Activated B cell treated with CpG ODN at 0.5 μM for 24 hours (primary cell): Measurements from ENCODE around the gene EWSR1. TPM values are rescaled to one million over a fixed set of nuclear protein-coding genes. Genes with fewer than 3 reads are reported as not detected.
A peak's percentile ranks its signal among the peaks of the same experiment; 100 is the strongest.
"Not testable (repeated sequence)": the region's sequence is repeated elsewhere in the genome, so short reads cannot be mapped to it uniquely, and the experiment has no call there.

Experiments
- ATAC-seq: fragments of 200-7000 bp; cut with Tn5 transposase; one replicate; pipeline ENCODE4 v1.10.0; 2021; ENCODE audit warnings: low read depth, mild to moderate bottlenecking, moderate library complexity
- CTCF ChIA-PET: fragments of 350-600 bp; sonication (Branson Sonifier 250); formaldehyde crosslinking; loops from one replicate; lab custom pipeline; 2021; ENCODE audit warnings: antibody characterized with exemption; lab: Charles Lee
- POLR2A ChIA-PET: fragments of 350-600 bp; sonication (Branson Sonifier 250); formaldehyde crosslinking; loops from one replicate; lab custom pipeline; 2021; ENCODE audit warnings: antibody characterized with exemption; lab: Charles Lee
- DNase-seq: peaks from one replicate; pipeline ENCODE4 v3.0.0; 2022
- H3K27ac Mint-ChIP-seq: one replicate; pipeline ENCODE4 v1.8.0; 2020; ENCODE audit warnings: mixed read lengths
- H3K27me3 Mint-ChIP-seq: one replicate; pipeline ENCODE4 v1.8.0; 2021; ENCODE audit warnings: mixed read lengths
- H3K36me3 Mint-ChIP-seq: one replicate; pipeline ENCODE4 v1.8.0; 2021; ENCODE audit warnings: low read depth, mixed read lengths
- H3K4me1 Mint-ChIP-seq: one replicate; pipeline ENCODE4 v1.8.0; 2021; ENCODE audit warnings: mixed read lengths
- H3K4me3 Mint-ChIP-seq: one replicate; pipeline ENCODE4 v1.8.0; 2020; ENCODE audit warnings: mild to moderate bottlenecking, mixed read lengths
- H3K9me3 Mint-ChIP-seq: one replicate; pipeline ENCODE4 v1.8.0; 2020; ENCODE audit warnings: mixed read lengths
- intact Hi-C: fragments of 100-400 bp; cut with micrococcal nuclease; formaldehyde crosslinking; loops from one replicate; pipeline ENCODE4 v1.15.1; 2024
- total RNA-seq: library from RNA; stranded (reverse); gene quantifications from 2 replicates; pipeline ENCODE4 v1.2.3, GENCODE V29; 2022
- TF ChIP-seq, protein P1 (sequence below): fragments of 200-600 bp; IDR thresholded peaks from one replicate; pipeline ENCODE4 v1.8.0; 2022; ENCODE audit warnings: antibody characterized with exemption, mild to moderate bottlenecking

EWSR1 gene
- total RNA-seq, 1 donor from 2014 or later = 382 TPM

DNA sequence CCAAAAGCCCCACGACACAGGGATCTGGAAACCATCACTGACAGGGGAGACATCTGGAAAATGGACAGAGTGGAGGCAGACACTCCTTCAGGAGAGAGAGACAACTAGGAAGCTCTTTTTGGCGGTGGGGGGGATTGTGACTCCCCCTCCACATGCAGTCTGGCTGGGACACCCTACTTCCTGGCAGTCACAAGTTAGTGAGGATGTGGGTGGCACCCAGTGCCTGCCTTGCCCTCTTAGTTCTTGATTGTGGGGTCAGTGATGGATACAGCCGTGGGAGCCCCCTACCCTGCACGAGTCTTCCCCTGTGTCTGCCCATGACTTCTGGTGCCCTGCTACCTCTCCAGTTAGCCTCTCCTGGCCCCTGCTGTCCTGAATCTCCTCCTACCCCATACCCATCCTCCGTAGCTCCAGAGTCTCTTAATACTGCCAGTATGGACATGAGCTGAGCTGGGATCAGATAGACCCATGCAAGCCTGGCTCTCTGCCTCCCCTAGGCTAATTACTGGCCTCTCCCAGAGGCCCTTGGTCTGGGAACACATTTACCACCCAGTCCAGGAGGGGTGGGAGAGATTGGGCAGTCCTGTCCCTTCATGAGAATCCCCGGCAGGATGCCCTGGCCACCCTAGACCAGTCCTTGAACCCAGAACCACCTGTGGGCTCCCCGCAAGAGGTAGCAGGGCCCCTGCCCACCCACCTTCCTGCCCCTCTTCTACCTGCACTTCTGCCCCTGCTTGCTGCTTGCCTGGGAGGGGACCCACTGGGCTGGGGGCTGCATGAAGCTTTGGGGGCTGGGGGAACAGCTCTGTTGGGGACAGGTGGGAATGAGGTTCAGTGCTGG is 23.1 kb upstream of the EWSR1 start:
- ATAC-seq (no peak), DNase-seq (no peak)
- Mint-ChIP-seq H3K36me3 (no peaks in the 10 kb centered on the region), H3K27me3 (peaks cover 20% of the 10 kb centered on the region), H3K4me3 (no peak overlapping the region), H3K27ac (no peak overlapping the region), H3K9me3 (peaks cover 8% of the 10 kb centered on the region), H3K4me1 (no peaks in the 10 kb centered on the region)
- TF ChIP-seq, protein P1, sequence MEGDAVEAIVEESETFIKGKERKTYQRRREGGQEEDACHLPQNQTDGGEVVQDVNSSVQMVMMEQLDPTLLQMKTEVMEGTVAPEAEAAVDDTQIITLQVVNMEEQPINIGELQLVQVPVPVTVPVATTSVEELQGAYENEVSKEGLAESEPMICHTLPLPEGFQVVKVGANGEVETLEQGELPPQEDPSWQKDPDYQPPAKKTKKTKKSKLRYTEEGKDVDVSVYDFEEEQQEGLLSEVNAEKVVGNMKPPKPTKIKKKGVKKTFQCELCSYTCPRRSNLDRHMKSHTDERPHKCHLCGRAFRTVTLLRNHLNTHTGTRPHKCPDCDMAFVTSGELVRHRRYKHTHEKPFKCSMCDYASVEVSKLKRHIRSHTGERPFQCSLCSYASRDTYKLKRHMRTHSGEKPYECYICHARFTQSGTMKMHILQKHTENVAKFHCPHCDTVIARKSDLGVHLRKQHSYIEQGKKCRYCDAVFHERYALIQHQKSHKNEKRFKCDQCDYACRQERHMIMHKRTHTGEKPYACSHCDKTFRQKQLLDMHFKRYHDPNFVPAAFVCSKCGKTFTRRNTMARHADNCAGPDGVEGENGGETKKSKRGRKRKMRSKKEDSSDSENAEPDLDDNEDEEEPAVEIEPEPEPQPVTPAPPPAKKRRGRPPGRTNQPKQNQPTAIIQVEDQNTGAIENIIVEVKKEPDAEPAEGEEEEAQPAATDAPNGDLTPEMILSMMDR = no peak
- ChIA-PET CTCF (interaction anchor here (0.7 to 2.1 kb wide), 22 partner anchors 8 to 644 kb away, joined by 3 to 45 read pairs (median 5); partner anchors contain the start of gene EMID1), POLR2A (interaction anchor here (0.6 kb wide), 1 partner anchor 69 kb away, joined by 3 read pairs; no protein-coding TSS in a partner anchor)
- intact Hi-C loops = loop anchor here (1.0 to 10.0 kb wide), 9 partner anchors 22 to 642 kb away; partner anchors contain the start of genes KREMEN1 and RHBDD3

DNA sequence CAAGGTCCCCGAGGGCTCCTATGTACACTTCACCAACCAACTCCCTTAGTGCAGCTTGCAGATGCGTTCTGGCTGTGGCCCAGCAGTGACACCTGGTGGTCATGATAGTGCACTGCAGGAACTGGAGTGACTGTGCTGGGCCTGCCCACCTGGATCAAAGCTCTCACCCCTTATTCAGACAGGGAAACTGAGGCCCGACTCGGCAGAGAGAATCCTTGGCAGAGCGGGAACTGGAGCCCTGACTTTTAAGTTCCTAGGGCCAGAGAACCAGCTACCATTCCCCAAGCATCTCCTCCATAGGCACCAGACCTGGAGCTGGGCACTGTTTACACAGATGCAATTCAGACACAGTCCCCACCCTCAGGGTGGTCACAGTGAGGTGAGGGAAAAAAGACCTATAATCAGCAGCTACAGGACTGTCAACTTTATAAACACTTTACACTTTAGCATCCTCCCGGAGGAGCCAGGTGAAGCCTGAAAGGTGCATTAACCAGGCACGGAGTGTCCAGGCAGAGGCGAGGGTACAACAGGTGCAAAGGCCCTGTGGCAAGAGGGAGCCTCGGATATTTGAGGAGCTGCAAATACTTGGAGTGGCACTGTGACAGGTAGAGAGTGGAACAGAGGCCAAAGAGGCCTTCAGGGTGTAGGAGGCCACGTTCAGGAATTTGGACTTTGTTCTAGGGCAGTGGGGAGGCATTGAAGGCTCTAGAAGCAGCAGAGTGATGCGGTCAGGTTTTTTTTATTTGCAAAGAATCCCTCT is 22.3 kb upstream of the EWSR1 start:
- H3K27ac Mint-ChIP-seq = no peak overlapping the region
- peaks cover 7% of the 10 kb centered on the region for H3K9me3 Mint-ChIP-seq
- H3K27me3 Mint-ChIP-seq = peaks cover 20% of the 10 kb centered on the region
- no peak overlapping the region for H3K4me3 Mint-ChIP-seq
- no peaks in the 10 kb centered on the region for H3K36me3 Mint-ChIP-seq
- ChIA-PET CTCF (interaction anchor here (0.6 to 2.1 kb wide), 24 partner anchors 9 to 645 kb away, joined by 3 to 45 read pairs (median 4); partner anchors contain the start of genes C22orf31 and EMID1), POLR2A (interaction anchor here (0.5 to 0.6 kb wide), 2 partner anchors 68 to 267 kb away, joined by 3 to 7 read pairs; no protein-coding TSS in a partner anchor)
- TF ChIP-seq, protein P1 = peak; percentile 88
- peak; percentile 99 for ATAC-seq
- peak; percentile 56 for DNase-seq
- no peaks in the 10 kb centered on the region for H3K4me1 Mint-ChIP-seq
- intact Hi-C loops = loop anchor here (1.0 to 10.0 kb wide), 9 partner anchors 21 to 643 kb away; partner anchors contain the start of genes KREMEN1 and RHBDD3

DNA sequence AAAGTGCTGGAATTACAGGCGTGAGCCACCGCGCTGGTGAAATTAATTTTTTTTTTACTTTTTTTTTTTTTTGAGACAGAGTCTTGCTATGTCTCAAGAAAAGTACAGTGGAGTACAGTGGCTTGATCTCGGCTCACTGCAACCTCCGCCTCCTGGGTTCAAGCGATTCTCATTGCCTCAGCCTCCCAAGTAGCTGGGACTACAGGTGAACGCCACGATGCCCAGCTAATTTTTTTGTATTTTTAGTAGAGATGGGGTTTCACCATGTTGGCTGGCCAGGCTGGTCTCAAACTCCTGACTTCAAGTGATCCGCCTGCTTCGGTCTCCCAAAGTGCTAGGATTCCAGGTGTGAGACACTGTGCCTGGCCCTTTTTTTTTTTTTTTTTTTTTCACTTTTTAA is 20.2 kb upstream of the EWSR1 start:
- not testable (repeated sequence) for H3K27ac Mint-ChIP-seq, H3K4me3 Mint-ChIP-seq, H3K36me3 Mint-ChIP-seq, DNase-seq, H3K9me3 Mint-ChIP-seq, ATAC-seq, H3K4me1 Mint-ChIP-seq
- H3K27me3 Mint-ChIP-seq = peaks cover 23% of the 10 kb centered on the region
- ChIA-PET POLR2A (interaction anchor here (0.7 kb wide), 1 partner anchor 116 kb away, joined by 4 read pairs; no protein-coding TSS in a partner anchor), CTCF (interaction anchor here (0.6 to 1.4 kb wide), 4 partner anchors 207 to 565 kb away, joined by 3 to 5 read pairs (median 3); no protein-coding TSS in a partner anchor)
- intact Hi-C loops = loop anchor here (5.0 to 10.0 kb wide), 2 partner anchors 46 to 173 kb away; partner anchors contain the start of gene KREMEN1

DNA sequence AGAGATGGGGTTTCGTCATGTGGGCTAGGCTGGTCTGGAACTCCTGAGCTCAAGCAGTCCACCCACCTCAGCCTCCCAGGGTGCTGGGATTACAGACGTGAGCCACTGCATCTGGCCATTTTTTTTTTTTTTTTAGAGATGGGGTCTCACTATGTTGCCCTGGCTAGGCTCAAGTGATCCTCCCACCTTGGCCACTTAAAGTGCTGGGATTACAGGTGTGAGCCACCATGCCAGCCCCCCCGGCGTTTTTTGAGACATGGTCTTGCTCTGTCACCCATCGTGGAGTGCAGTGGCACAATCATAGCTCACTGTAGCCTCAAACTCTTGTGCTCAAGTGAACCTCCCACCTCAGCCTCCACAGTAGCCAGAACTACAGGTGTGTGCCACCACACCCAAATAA is 16.8 kb upstream of the EWSR1 start:
- intact Hi-C loops = no loop called here
- no peak overlapping the region for H3K4me3 Mint-ChIP-seq
- ATAC-seq (no peak), DNase-seq (no peak)
- H3K27me3 Mint-ChIP-seq = peaks cover 5% of the 10 kb centered on the region
- ChIA-PET CTCF (interaction anchor here (1.4 kb wide), 1 partner anchor 210 kb away, joined by 3 read pairs; no protein-coding TSS in a partner anchor), POLR2A (no interaction called here)
- TF ChIP-seq, protein P1 = no peak
- H3K4me1 Mint-ChIP-seq = no peaks in the 10 kb centered on the region
- no peaks in the 10 kb centered on the region for H3K36me3 Mint-ChIP-seq
- no peak overlapping the region for H3K27ac Mint-ChIP-seq
- no peaks in the 10 kb centered on the region for H3K9me3 Mint-ChIP-seq
